GM12878 (cell line): ENCODE measurements around the gene COTL1. TPM values are rescaled to one million over a fixed set of nuclear protein-coding genes. Genes with fewer than 3 reads are reported as not detected.

Source experiments
- ATAC-seq: fragments of 200-7000 bp; cut with Tn5 transposase; 3 replicates; pipeline ENCODE4 v1.9.1; 2020; ENCODE audit warnings: mild to moderate bottlenecking, moderate library complexity
- BruUV-seq: library from RNA; stranded (reverse); fragments of 400-500 nt; replicated peaks from 2 replicates; lab custom pipeline; 2021; lab: Mats Ljungman, UMichigan
- CTCF ChIA-PET: fragments of 300-600 bp; sonication (Branson Sonifier 250); formaldehyde crosslinking; extraction: SDS; loops from one replicate; lab custom pipeline; 2021; ENCODE audit warnings: inconsistent platforms; lab: Yijun Ruan, JAX
- POLR2A ChIA-PET: fragments of 350-600 bp; formaldehyde crosslinking; extraction: SDS; loops from one replicate; lab custom pipeline; 2021; ENCODE audit warnings: inconsistent platforms; lab: Charles Lee
- RAD21 ChIA-PET: fragments of 300-600 bp; sonication (Branson Sonifier 250); formaldehyde crosslinking; loops from one replicate; lab custom pipeline; 2023; ENCODE audit warnings: antibody characterized with exemption; ENCODE audit not compliant: unreplicated experiment; lab: Charles Lee
- SMC1A ChIA-PET: fragments of 300-600 bp; sonication (Branson Sonifier 250); formaldehyde crosslinking; loops from one replicate; lab custom pipeline; 2023; ENCODE audit not compliant: unreplicated experiment, uncharacterized antibody; lab: Charles Lee
- DNase-seq: peaks from one replicate; pipeline ENCODE4 v3.0.0-alpha.2; 2011; ENCODE audit warnings: low read depth, low spot score
- FAIRE-seq: peaks from 3 replicates; lab custom pipeline; 2011; peaks lifted over from hg19 to GRCh38; lab: Jason Lieb, UNC
- H2AFZ ChIP-seq: 2 replicates; pipeline ENCODE4 v1.6.0; 2011; ENCODE audit warnings: low read depth, low read length, control low read depth; ENCODE audit not compliant: control insufficient read depth
- H3K27ac ChIP-seq: 2 replicates; pipeline ENCODE4 v1.5.1; 2011; ENCODE audit warnings: control low read depth; ENCODE audit not compliant: control insufficient read depth, insufficient read depth
- H3K27me3 ChIP-seq, 2 experiments: replicated peaks in 1 of 2; 2 replicates each; pipeline versions ENCODE4 v1.6.0 to v1.6.1; 2011; ENCODE audit warnings: low read length in 1 of 2; ENCODE audit not compliant: control insufficient read depth in 2 of 2, insufficient read depth in 2 of 2
- H3K36me3 ChIP-seq, 2 experiments: 2 replicates each; pipeline ENCODE4 v1.5.1; 2011; ENCODE audit warnings: low read length in 1 of 2; ENCODE audit not compliant: control insufficient read depth in 2 of 2, insufficient read depth in 2 of 2
- H3K4me1 ChIP-seq: 2 replicates; pipeline ENCODE4 v1.6.1; 2011; ENCODE audit warnings: mild to moderate bottlenecking, low read length, moderate library complexity, mixed read lengths; ENCODE audit not compliant: control insufficient read depth, insufficient read depth
- H3K4me2 ChIP-seq: 2 replicates; pipeline ENCODE4 v1.6.0; 2011; ENCODE audit warnings: control low read depth; ENCODE audit not compliant: control insufficient read depth, insufficient read depth
- H3K4me3 ChIP-seq: fragments of 200-600 bp; sonication (generic); 2 replicates; pipeline ENCODE4 v1.5.1; 2016
- H3K79me2 ChIP-seq: 2 replicates; pipeline ENCODE4 v1.6.0; 2011; ENCODE audit warnings: low read length; ENCODE audit not compliant: control insufficient read depth, insufficient read depth
- H3K9ac ChIP-seq: 2 replicates; pipeline ENCODE4 v1.8.0; 2011; ENCODE audit warnings: low read length, control low read depth, mixed read lengths; ENCODE audit not compliant: control insufficient read depth, insufficient read depth
- H3K9me3 ChIP-seq: replicated peaks from 3 replicates; pipeline ENCODE4 v1.5.1; 2011; ENCODE audit warnings: mild to moderate bottlenecking, low read length; ENCODE audit not compliant: control insufficient read depth, insufficient read depth
- H4K20me1 ChIP-seq: 2 replicates; pipeline ENCODE4 v1.6.0; 2011; ENCODE audit not compliant: control insufficient read depth, insufficient read depth
- BHLHE40 ChIP-seq, 2 experiments: fragments of 450-650 bp in 1 of 2; IDR thresholded peaks; 2 replicates each; pipeline ENCODE4 v1.6.1; 2011 to 2017; ENCODE audit warnings: low read depth in 2 of 2, borderline replicate concordance in 1 of 2, improper control_type of control experiment in 1 of 2, low read length in 1 of 2, mild to moderate bottlenecking in 1 of 2
- CEBPZ ChIP-seq: fragments of 150-350 bp; IDR thresholded peaks from 2 replicates; pipeline ENCODE4 v1.6.1; 2016; ENCODE audit warnings: low read depth, low read length
- ESRRA ChIP-seq: IDR thresholded peaks from 2 replicates; pipeline ENCODE4 v1.6.1; 2012; ENCODE audit warnings: mild to moderate bottlenecking, low read length, improper control_type of control experiment
- FOS ChIP-seq: IDR thresholded peaks from 3 replicates; pipeline ENCODE4 v1.6.1; 2011; ENCODE audit warnings: borderline replicate concordance; ENCODE audit not compliant: insufficient read length; ENCODE audit errors: extremely low read depth
- KDM1A ChIP-seq: fragments of 200-600 bp; sonication (generic); IDR thresholded peaks from 2 replicates; pipeline ENCODE4 v1.6.1; 2016; ENCODE audit warnings: borderline replicate concordance
- LARP7 ChIP-seq: fragments of 450-650 bp; IDR thresholded peaks from 2 replicates; pipeline ENCODE4 v1.6.1; 2017; ENCODE audit warnings: mild to moderate bottlenecking
- POU2F2 ChIP-seq: IDR thresholded peaks from 3 replicates; pipeline ENCODE4 v1.6.1; 2011; ENCODE audit warnings: low read depth, mild to moderate bottlenecking, low read length, borderline replicate concordance
- RCOR1 ChIP-seq: conservative IDR thresholded peaks from 2 replicates; pipeline ENCODE4 v1.6.1; 2012; ENCODE audit warnings: low read depth, low read length, improper control_type of control experiment
- RELA ChIP-seq: fragments of 450-650 bp; IDR thresholded peaks from 2 replicates; pipeline ENCODE4 v1.8.0; 2014; ENCODE audit warnings: borderline replicate concordance; ENCODE audit not compliant: partially characterized antibody
- SMAD5 ChIP-seq: IDR thresholded peaks from 2 replicates; pipeline ENCODE4 v1.6.1; 2016; ENCODE audit warnings: antibody characterized with exemption, low read depth
- SP1 ChIP-seq: IDR thresholded peaks from one replicate; pipeline ENCODE4 v1.6.1; 2011; ENCODE audit warnings: low read depth, low read length
- TCF3 ChIP-seq: IDR thresholded peaks from 2 replicates; pipeline ENCODE4 v1.6.1; 2012; ENCODE audit warnings: low read depth, mild to moderate bottlenecking, low read length, borderline replicate concordance; ENCODE audit not compliant: insufficient read depth
- TCF7 ChIP-seq: IDR thresholded peaks from 2 replicates; pipeline ENCODE4 v1.6.1; 2014; ENCODE audit warnings: antibody characterized with exemption, borderline replicate concordance
- ZZZ3 ChIP-seq: IDR thresholded peaks from 2 replicates; pipeline ENCODE4 v1.6.1; 2011; ENCODE audit warnings: low read depth; ENCODE audit not compliant: control insufficient read depth, insufficient read length
- WGBS: methylation state at CpG from one replicate; pipeline ENCODE4 v1.1.6; 2016; ENCODE audit warnings: low lambda C conversion rate; ENCODE audit not compliant: insufficient replicate concordance, insufficient coverage; ENCODE audit errors: missing lambda C conversion rate; 5-methylcytosine and 5-hydroxymethylcytosine counted together
- in situ Hi-C: fragments of 300-500 bp; cut with MboI; formaldehyde crosslinking; loops from 9 replicates; pipeline ENCODE4 v1.14.3; 2018; ENCODE audit warnings: mixed read lengths
- intact Hi-C: fragments of 100-400 bp; cut with micrococcal nuclease; formaldehyde crosslinking; loops from one replicate; pipeline ENCODE4 v1.14.2; 2022; ENCODE audit not compliant: unreplicated experiment
- polyA plus RNA-seq, 11 experiments: library from polyadenylated mRNA; depleted of rRNA in 4 of 11; unstranded in 6 of 11; stranded (reverse) in 5 of 11; fragments of >200 nt; fragmentation: Nextera tagmentation in 4 of 11; fragmentation: Illumina TruSeq in 1 of 11; extraction: Ambion mirVana in 4 of 11; extraction: Trizol in 1 of 11; gene quantifications; 1 replicate in 1 of 11; 2 replicates in 10 of 11; pipeline versions ENCODE4 v1.2.1 to v1.2.3, GENCODE V29; 2011 to 2016; ENCODE audit warnings: inconsistent platforms in 2 of 11, missing spikeins in 2 of 11, low read depth in 1 of 11
- total RNA-seq, 4 experiments: library from RNA; depleted of rRNA in 3 of 4; stranded (reverse); fragments of >200 nt in 3 of 4; fragmentation: Illumina TruSeq in 1 of 4; extraction: Trizol in 1 of 4; gene quantifications; 2 replicates each; pipeline versions ENCODE4 v1.2.1 to v1.2.3, GENCODE V29; 2013 to 2021
- TF ChIP-seq, protein P1 (sequence below): IDR thresholded peaks from 2 replicates; pipeline ENCODE4 v1.6.1; 2012; ENCODE audit warnings: low read depth, low read length, improper control_type of control experiment
- TF ChIP-seq, protein P2 (sequence below), 3 experiments: IDR thresholded peaks in 2 of 3; conservative IDR thresholded peaks in 1 of 3; 2 replicates each; pipeline ENCODE4 v1.5.1; 2011; ENCODE audit warnings: low read depth in 3 of 3, low read length in 3 of 3, mild to moderate bottlenecking in 3 of 3, control low read depth in 2 of 3, moderate library complexity in 2 of 3, inconsistent platforms in 1 of 3, mixed read lengths in 1 of 3; ENCODE audit not compliant: control insufficient read depth in 2 of 3, insufficient read depth in 1 of 3; ENCODE audit errors: extremely low read depth in 1 of 3

The COTL1 gene
- total and polyA plus RNA-seq, 10 of the 15 experiments (the other 5 are each of a cell fraction or from before 2014, with no cell fraction given) = 140 to 894 (median 330) TPM

DNA sequence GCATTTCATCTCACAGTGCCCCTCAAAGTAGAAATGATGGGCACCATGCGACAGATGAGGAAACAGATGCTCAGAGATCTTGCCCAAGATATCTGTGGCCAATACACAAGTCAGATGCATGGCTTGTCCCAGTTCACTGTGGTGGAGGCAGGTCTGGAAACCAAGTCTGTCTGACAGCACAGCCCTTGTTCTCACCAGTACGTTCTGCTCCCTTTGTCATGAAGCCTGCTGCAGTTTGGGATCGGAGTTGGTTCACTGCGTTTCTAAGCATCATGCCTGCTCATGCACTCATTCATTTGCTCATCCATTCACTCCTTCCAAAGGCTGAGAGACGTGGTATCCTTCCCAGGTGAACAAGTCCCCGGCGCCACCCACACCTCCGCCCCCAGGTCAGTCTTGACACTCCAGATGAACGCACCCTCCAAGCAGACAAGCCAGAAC is 86.2 kb downstream of the COTL1 start:
- POLR2A ChIA-PET = no interaction called here
- in situ Hi-C loops (no loop called here), intact Hi-C loops (no loop called here)
- H3K4me2 ChIP-seq = no peak overlapping the region
- CTCF ChIA-PET = no interaction called here
- no peak overlapping the region for H3K9ac ChIP-seq
- 79% methylated on average over 9 of the region's 9 CpGs for WGBS
- peaks cover 8% of the 10 kb centered on the region for H3K9me3 ChIP-seq
- TF ChIP-seq RELA (no peak), ZZZ3 (no peak), RCOR1 (no peak), TCF3 (no peak), ESRRA (no peak), CEBPZ (no peak), TCF7 (no peak), SMAD5 (no peak), POU2F2 (no peak), SP1 (no peak), LARP7 (no peak), FOS (no peak), BHLHE40 (IDR thresholded peaks at IDR 0.05; ENCODE audit: borderline replicate concordance in 1 of 2, low read depth in 2 of 2, low read length in 1 of 2) (no peak), KDM1A (no peak)
- TF ChIP-seq, protein P1, sequence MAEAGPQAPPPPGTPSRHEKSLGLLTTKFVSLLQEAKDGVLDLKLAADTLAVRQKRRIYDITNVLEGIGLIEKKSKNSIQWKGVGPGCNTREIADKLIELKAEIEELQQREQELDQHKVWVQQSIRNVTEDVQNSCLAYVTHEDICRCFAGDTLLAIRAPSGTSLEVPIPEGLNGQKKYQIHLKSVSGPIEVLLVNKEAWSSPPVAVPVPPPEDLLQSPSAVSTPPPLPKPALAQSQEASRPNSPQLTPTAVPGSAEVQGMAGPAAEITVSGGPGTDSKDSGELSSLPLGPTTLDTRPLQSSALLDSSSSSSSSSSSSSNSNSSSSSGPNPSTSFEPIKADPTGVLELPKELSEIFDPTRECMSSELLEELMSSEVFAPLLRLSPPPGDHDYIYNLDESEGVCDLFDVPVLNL = no peak
- TF ChIP-seq, protein P2, sequence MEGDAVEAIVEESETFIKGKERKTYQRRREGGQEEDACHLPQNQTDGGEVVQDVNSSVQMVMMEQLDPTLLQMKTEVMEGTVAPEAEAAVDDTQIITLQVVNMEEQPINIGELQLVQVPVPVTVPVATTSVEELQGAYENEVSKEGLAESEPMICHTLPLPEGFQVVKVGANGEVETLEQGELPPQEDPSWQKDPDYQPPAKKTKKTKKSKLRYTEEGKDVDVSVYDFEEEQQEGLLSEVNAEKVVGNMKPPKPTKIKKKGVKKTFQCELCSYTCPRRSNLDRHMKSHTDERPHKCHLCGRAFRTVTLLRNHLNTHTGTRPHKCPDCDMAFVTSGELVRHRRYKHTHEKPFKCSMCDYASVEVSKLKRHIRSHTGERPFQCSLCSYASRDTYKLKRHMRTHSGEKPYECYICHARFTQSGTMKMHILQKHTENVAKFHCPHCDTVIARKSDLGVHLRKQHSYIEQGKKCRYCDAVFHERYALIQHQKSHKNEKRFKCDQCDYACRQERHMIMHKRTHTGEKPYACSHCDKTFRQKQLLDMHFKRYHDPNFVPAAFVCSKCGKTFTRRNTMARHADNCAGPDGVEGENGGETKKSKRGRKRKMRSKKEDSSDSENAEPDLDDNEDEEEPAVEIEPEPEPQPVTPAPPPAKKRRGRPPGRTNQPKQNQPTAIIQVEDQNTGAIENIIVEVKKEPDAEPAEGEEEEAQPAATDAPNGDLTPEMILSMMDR (IDR thresholded peaks at IDR 0.05 in 2 of 3, conservative IDR thresholded peaks at IDR 0.05 in 1 of 3; ENCODE audit: control insufficient read depth in 2 of 3, extremely low read depth in 1 of 3, insufficient read depth in 1 of 3, low read depth in 3 of 3, low read length in 3 of 3) = no peak
- DNase-seq (no peak), ATAC-seq (no peak), FAIRE-seq (no peak)
- SMC1A ChIA-PET = no interaction called here
- H3K36me3 ChIP-seq = no peaks in the 10 kb centered on the region
- H3K27ac ChIP-seq = no peak overlapping the region
- no peaks in the 10 kb centered on the region for H4K20me1 ChIP-seq
- RAD21 ChIA-PET = no interaction called here
- H3K27me3 ChIP-seq = no peaks in the 10 kb centered on the region
- H3K4me1 ChIP-seq = peaks cover 6% of the 10 kb centered on the region
- no peak overlapping the region for H2AFZ ChIP-seq
- no TSS peak for BruUV-seq
- H3K4me3 ChIP-seq = no peak overlapping the region
- no peaks in the 10 kb centered on the region for H3K79me2 ChIP-seq
